GM12878 (cell line): ENCODE measurements around the gene ZNF581. TPM values are rescaled to one million over a fixed set of nuclear protein-coding genes. Genes with fewer than 3 reads are reported as not detected.

Source experiments
- BRCA1 ChIP-seq: IDR thresholded peaks from 2 replicates; pipeline ENCODE4 v1.6.1; 2011; ENCODE audit warnings: low read depth, low read length, improper control_type of control experiment
- CBX5 ChIP-seq: sonication (generic); IDR thresholded peaks from 2 replicates; pipeline ENCODE4 v1.6.1; 2016; ENCODE audit warnings: low read depth, moderate library complexity, mild to moderate bottlenecking, inconsistent platforms
- CEBPB ChIP-seq, 2 experiments: fragments of 150-350 bp in 1 of 2; IDR thresholded peaks; 2 replicates each; pipeline ENCODE4 v1.6.1; 2012 to 2014; ENCODE audit warnings: low read depth in 2 of 2, low read length in 2 of 2, borderline replicate concordance in 1 of 2, inconsistent platforms in 1 of 2
- HDAC6 ChIP-seq: fragments of 200-600 bp; sonication (generic); IDR thresholded peaks from one replicate; pipeline ENCODE4 v1.8.0; 2017; ENCODE audit warnings: antibody characterized with exemption; ENCODE audit not compliant: unreplicated experiment
- IKZF1 ChIP-seq: fragments of 450-650 bp; conservative IDR thresholded peaks from 2 replicates; pipeline ENCODE4 v1.6.1; 2017; ENCODE audit warnings: antibody characterized with exemption, mild to moderate bottlenecking
- JUNB ChIP-seq: IDR thresholded peaks from 2 replicates; pipeline ENCODE4 v1.6.1; 2016; ENCODE audit warnings: antibody characterized with exemption, mild to moderate bottlenecking
- JUND ChIP-seq: IDR thresholded peaks from 2 replicates; pipeline ENCODE4 v1.6.1; 2012; ENCODE audit warnings: low read depth, mild to moderate bottlenecking, low read length, improper control_type of control experiment, moderate library complexity
- LARP7 ChIP-seq: fragments of 450-650 bp; IDR thresholded peaks from 2 replicates; pipeline ENCODE4 v1.6.1; 2017; ENCODE audit warnings: mild to moderate bottlenecking
- MEF2B ChIP-seq: fragments of 450-650 bp; IDR thresholded peaks from 2 replicates; pipeline ENCODE4 v1.6.1; 2018; ENCODE audit warnings: mild to moderate bottlenecking, moderate library complexity; ENCODE audit not compliant: partially characterized antibody, poor library complexity, severe bottlenecking
- MTA3 ChIP-seq: IDR thresholded peaks from 2 replicates; pipeline ENCODE4 v1.6.1; 2012; ENCODE audit warnings: low read length, inconsistent platforms, borderline replicate concordance
- MXI1 ChIP-seq: fragments of 150-350 bp; IDR thresholded peaks from 2 replicates; pipeline ENCODE4 v1.6.1; 2011; ENCODE audit warnings: low read depth, mild to moderate bottlenecking, inconsistent platforms, low read length, improper control_type of control experiment
- MYC ChIP-seq: IDR thresholded peaks from 2 replicates; pipeline ENCODE4 v1.6.1; 2011; ENCODE audit warnings: mild to moderate bottlenecking, low read length, moderate library complexity, inconsistent platforms; ENCODE audit not compliant: insufficient read depth, insufficient replicate concordance, insufficient read length, severe bottlenecking
- NR2C1 ChIP-seq: fragments of 450-650 bp; IDR thresholded peaks from 2 replicates; pipeline ENCODE4 v1.6.1; 2017; ENCODE audit warnings: antibody characterized with exemption, mild to moderate bottlenecking, moderate library complexity
- NRF1 ChIP-seq: conservative IDR thresholded peaks from 2 replicates; pipeline ENCODE4 v1.6.1; 2011; ENCODE audit warnings: mild to moderate bottlenecking, low read depth, low read length, improper control_type of control experiment
- POU2F2 ChIP-seq: IDR thresholded peaks from 3 replicates; pipeline ENCODE4 v1.6.1; 2011; ENCODE audit warnings: low read depth, mild to moderate bottlenecking, low read length, borderline replicate concordance
- RUNX3 ChIP-seq: IDR thresholded peaks from 2 replicates; pipeline ENCODE4 v1.6.1; 2012; ENCODE audit warnings: low read length, inconsistent platforms
- SMARCA5 ChIP-seq: fragments of 450-650 bp; IDR thresholded peaks from 2 replicates; pipeline ENCODE4 v1.6.1; 2017; ENCODE audit warnings: mild to moderate bottlenecking
- SRF ChIP-seq, 2 experiments: IDR thresholded peaks; 2 replicates each; pipeline ENCODE4 v1.6.1; 2011; ENCODE audit warnings: low read depth in 2 of 2, low read length in 2 of 2, mild to moderate bottlenecking in 1 of 2, moderate library complexity in 1 of 2
- WRNIP1 ChIP-seq: IDR thresholded peaks from 2 replicates; pipeline ENCODE4 v1.6.1; 2011; ENCODE audit warnings: low read depth, low read length, improper control_type of control experiment, borderline replicate concordance
- YY1 ChIP-seq: IDR thresholded peaks from 2 replicates; pipeline ENCODE4 v1.6.1; 2011; ENCODE audit warnings: low read depth, mild to moderate bottlenecking, low read length
- ZNF24 ChIP-seq: fragments of 450-650 bp; IDR thresholded peaks from 2 replicates; pipeline ENCODE4 v1.6.1; 2017; ENCODE audit warnings: antibody characterized with exemption, mild to moderate bottlenecking
- ZNF384 ChIP-seq: IDR thresholded peaks from 2 replicates; pipeline ENCODE4 v1.6.1; 2012; ENCODE audit warnings: low read depth, mild to moderate bottlenecking, low read length, improper control_type of control experiment, borderline replicate concordance
- ZNF622 ChIP-seq: fragments of 450-650 bp; IDR thresholded peaks from 2 replicates; pipeline ENCODE4 v1.6.1; 2017; ENCODE audit warnings: mild to moderate bottlenecking, inconsistent platforms
- ZSCAN29 ChIP-seq: fragments of 450-650 bp; IDR thresholded peaks from 2 replicates; pipeline ENCODE4 v1.6.1; 2017; ENCODE audit warnings: mild to moderate bottlenecking, moderate library complexity
- polyA plus RNA-seq, 11 experiments: library from polyadenylated mRNA; depleted of rRNA in 4 of 11; unstranded in 6 of 11; stranded (reverse) in 5 of 11; fragments of >200 nt; fragmentation: Nextera tagmentation in 4 of 11; fragmentation: Illumina TruSeq in 1 of 11; extraction: Ambion mirVana in 4 of 11; extraction: Trizol in 1 of 11; gene quantifications; 1 replicate in 1 of 11; 2 replicates in 10 of 11; pipeline versions ENCODE4 v1.2.1 to v1.2.3, GENCODE V29; 2011 to 2016; ENCODE audit warnings: inconsistent platforms in 2 of 11, missing spikeins in 2 of 11, low read depth in 1 of 11
- total RNA-seq, 4 experiments: library from RNA; depleted of rRNA in 3 of 4; stranded (reverse); fragments of >200 nt in 3 of 4; fragmentation: Illumina TruSeq in 1 of 4; extraction: Trizol in 1 of 4; gene quantifications; 2 replicates each; pipeline versions ENCODE4 v1.2.1 to v1.2.3, GENCODE V29; 2013 to 2021
- TF ChIP-seq, protein P1 (sequence below): fragments of 450-650 bp; IDR thresholded peaks from 2 replicates; pipeline ENCODE4 v1.6.1; 2016; ENCODE audit warnings: mild to moderate bottlenecking
- TF ChIP-seq, protein P2 (sequence below): fragments of 450-650 bp; IDR thresholded peaks from 2 replicates; pipeline ENCODE4 v1.6.1; 2018; ENCODE audit warnings: mild to moderate bottlenecking, low read depth, moderate library complexity; ENCODE audit not compliant: partially characterized antibody
- TF ChIP-seq, protein P3 (sequence below): IDR thresholded peaks from 2 replicates; pipeline ENCODE4 v1.6.1; 2012; ENCODE audit warnings: low read depth, low read length, improper control_type of control experiment

Gene ZNF581
- total and polyA plus RNA-seq, 10 of the 15 experiments (the other 5 are each of a cell fraction or from before 2014, with no cell fraction given) = 4.7 to 45.4 (median 22.2) TPM

DNA sequence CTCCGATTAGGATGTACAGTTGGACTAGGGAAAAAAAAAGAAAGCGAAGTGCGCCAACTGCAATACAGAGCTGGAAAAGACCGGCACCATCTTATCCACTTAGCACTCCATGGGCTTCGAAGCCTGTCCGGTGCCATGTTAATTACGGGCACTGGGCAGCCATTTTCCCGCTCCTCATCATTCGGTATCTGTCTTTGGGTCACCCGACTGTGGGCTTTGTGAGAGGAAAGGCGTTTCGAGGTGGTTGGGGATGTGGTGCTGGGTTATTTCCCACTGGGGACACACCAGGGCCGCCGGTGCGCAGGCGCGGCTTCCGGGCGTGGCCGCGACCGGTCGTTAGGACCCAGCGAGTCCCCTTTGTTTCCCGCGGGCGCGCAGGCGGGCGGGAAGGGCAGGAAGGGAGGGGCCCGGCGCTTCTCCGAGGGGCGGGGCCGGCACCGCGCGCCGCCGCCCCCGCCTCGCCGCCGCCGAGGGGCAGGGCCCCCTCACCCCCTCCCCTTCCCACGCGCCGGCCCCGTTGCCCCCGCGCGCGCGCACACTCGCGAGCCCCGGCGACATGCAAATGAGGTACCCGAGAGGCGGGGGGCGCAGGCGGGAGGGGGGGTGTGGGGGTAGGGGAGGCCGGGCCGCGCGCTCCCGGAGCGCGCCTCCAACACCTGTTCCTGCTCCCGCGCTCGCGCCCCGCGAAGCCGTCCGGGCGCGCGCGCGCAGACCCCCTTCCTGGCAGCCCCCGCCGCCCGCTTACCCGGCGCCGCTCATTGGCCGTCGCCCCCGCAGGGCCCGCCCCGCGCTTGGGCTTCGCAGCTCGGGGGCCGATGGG, 43.4 kb upstream of the ZNF581 start, which contains the start of gene ZNF524 (continued):
- TF ChIP-seq SRF (IDR thresholded peaks at IDR 0.05; ENCODE audit: low read depth in 2 of 2, low read length in 2 of 2) (no peak; a peak in 1 of 4 replicates), LARP7 (no peak; the same call in none of the 2 replicates), ZNF384 (no peak), POU2F2 (no peak), RUNX3 (peak; percentile 66; the same call in 1 of the 2 replicates), JUNB (no peak), MTA3 (no peak), MYC (peak; percentile 49), JUND (no peak), BRCA1 (no peak), CEBPB (IDR thresholded peaks at IDR 0.05; ENCODE audit: borderline replicate concordance in 1 of 2, low read depth in 2 of 2, low read length in 2 of 2) (no peak), ZSCAN29 (no peak), MEF2B (no peak), WRNIP1 (no peak), CBX5 (no peak), NR2C1 (peak; percentile 84), HDAC6 (no peak), SMARCA5 (0 out of 2 replicates have a peak, but pooled peaks have one; percentile 45), ZNF24 (no peak), ZNF622 (no peak), NRF1 (peak; percentile 31; the same call in 1 of the 2 replicates), YY1 (peak; percentile 93), IKZF1 (peak; percentile 77), MXI1 (no peak; the same call in 1 of the 2 replicates)
- TF ChIP-seq, protein P1, sequence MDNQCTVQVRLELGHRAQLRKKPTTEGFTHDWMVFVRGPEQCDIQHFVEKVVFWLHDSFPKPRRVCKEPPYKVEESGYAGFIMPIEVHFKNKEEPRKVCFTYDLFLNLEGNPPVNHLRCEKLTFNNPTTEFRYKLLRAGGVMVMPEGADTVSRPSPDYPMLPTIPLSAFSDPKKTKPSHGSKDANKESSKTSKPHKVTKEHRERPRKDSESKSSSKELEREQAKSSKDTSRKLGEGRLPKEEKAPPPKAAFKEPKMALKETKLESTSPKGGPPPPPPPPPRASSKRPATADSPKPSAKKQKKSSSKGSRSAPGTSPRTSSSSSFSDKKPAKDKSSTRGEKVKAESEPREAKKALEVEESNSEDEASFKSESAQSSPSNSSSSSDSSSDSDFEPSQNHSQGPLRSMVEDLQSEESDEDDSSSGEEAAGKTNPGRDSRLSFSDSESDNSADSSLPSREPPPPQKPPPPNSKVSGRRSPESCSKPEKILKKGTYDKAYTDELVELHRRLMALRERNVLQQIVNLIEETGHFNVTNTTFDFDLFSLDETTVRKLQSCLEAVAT = peak; percentile 77; the same call in 1 of the 2 replicates
- TF ChIP-seq, protein P2, sequence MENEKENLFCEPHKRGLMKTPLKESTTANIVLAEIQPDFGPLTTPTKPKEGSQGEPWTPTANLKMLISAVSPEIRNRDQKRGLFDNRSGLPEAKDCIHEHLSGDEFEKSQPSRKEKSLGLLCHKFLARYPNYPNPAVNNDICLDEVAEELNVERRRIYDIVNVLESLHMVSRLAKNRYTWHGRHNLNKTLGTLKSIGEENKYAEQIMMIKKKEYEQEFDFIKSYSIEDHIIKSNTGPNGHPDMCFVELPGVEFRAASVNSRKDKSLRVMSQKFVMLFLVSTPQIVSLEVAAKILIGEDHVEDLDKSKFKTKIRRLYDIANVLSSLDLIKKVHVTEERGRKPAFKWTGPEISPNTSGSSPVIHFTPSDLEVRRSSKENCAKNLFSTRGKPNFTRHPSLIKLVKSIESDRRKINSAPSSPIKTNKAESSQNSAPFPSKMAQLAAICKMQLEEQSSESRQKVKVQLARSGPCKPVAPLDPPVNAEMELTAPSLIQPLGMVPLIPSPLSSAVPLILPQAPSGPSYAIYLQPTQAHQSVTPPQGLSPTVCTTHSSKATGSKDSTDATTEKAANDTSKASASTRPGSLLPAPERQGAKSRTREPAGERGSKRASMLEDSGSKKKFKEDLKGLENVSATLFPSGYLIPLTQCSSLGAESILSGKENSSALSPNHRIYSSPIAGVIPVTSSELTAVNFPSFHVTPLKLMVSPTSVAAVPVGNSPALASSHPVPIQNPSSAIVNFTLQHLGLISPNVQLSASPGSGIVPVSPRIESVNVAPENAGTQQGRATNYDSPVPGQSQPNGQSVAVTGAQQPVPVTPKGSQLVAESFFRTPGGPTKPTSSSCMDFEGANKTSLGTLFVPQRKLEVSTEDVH = peak; percentile 96
- TF ChIP-seq, protein P3, sequence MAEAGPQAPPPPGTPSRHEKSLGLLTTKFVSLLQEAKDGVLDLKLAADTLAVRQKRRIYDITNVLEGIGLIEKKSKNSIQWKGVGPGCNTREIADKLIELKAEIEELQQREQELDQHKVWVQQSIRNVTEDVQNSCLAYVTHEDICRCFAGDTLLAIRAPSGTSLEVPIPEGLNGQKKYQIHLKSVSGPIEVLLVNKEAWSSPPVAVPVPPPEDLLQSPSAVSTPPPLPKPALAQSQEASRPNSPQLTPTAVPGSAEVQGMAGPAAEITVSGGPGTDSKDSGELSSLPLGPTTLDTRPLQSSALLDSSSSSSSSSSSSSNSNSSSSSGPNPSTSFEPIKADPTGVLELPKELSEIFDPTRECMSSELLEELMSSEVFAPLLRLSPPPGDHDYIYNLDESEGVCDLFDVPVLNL = peak; percentile 74; the same call in 1 of the 2 replicates
